ENCODE results near the gene CXXC5.

CXXC5 gene

DNA sequence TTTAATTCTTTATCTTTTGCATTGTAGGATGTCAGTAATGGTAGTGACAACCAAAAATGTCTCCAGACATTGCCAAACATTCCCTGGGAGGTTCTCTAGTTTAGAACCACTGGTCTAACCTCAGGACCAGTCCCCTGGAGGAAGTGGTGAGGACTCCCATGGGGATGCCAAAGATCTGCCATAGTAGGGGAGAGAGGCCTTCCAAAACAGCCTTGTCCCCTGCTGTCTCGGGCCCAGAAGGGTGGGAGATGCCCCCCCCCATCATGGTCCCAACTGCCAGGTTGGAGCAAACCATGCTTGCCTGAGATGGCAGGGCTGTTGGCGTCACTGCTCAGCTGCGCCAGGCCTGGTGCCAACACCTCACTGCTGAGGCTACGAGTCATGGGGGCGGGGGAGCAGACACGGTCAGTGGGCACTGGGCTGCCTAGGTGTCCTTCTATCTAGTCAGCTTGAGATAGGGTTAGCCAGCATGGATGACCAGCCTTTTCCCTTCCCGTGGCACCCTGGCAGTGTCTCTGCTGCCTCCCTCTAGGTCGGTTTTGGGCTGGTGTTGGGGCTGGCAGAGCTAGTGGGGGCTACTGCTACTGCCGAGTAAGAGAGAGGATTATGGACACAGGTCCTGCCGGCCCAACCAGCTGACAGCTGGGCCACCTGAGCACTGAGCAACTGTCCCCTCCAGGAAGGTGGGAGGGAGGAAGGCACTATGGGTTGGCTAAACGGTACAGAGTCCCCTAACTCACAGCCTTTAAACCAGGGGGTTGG lies 8.3 kb upstream of the CXXC5 start:
- Histone ChIP-seq H3K4me3 (ENCODE audit: low read depth, low read length) (no peak overlapping the region), H3K27me3 (ENCODE audit: control insufficient read depth, insufficient read depth, low read length) (peaks cover 12% of the 10 kb centered on the region), H3K9ac (ENCODE audit: low read depth, low read length) (no peak overlapping the region), H3K9me3 (ENCODE audit: control insufficient read depth, insufficient read depth, low read length) (no peaks in the 10 kb centered on the region), H3K36me3 (ENCODE audit: control insufficient read depth, insufficient read depth, low read length) (no peaks in the 10 kb centered on the region), H3K4me1 (ENCODE audit: control insufficient read depth, insufficient read depth, low read length) (peaks cover 50% of the 10 kb centered on the region)

DNA sequence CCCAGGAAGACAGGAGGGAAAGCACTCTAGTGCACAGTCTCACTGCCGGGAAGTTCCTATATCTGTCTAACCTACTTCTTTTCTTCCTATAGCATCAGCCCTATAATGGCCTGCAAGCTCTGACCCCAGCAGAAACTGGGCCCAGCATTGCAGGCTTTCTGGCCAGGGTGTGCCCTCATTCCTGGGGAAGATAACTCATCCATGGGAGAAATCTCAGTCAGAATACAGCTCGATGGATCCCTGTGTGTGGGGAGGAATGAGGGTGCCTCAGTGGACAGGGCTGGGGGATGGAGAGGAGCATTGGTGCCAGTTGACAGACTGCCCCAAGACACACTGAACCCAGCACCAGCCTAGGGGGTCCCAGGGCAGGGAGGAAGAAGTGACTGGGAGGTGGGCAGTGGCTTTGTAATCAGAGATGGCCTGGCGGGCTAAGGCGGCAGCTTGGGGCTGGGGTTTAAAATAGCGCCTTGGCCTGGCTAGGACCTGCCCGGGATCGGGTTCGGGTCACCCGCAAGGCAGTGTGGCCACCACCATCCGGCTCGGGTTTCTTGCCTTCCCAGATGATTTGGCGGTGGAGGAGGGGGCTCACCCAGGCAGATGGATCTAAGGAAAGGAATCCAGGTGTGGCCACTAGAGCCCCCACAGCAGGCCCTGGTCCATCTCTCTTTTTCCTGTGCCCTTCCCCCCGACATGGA lies 7.6 kb upstream of the CXXC5 start:
- peaks cover 50% of the 10 kb centered on the region for H3K4me1 ChIP-seq (ENCODE audit: control insufficient read depth, insufficient read depth, low read length)
- H3K9me3 ChIP-seq (ENCODE audit: control insufficient read depth, insufficient read depth, low read length) = no peaks in the 10 kb centered on the region
- no peaks in the 10 kb centered on the region for H3K36me3 ChIP-seq (ENCODE audit: control insufficient read depth, insufficient read depth, low read length)
- H3K27me3 ChIP-seq (ENCODE audit: control insufficient read depth, insufficient read depth, low read length) = peaks cover 19% of the 10 kb centered on the region
- no peak overlapping the region for H3K4me3 ChIP-seq (ENCODE audit: low read depth, low read length)
- H3K9ac ChIP-seq (ENCODE audit: low read depth, low read length) = no peak overlapping the region

DNA sequence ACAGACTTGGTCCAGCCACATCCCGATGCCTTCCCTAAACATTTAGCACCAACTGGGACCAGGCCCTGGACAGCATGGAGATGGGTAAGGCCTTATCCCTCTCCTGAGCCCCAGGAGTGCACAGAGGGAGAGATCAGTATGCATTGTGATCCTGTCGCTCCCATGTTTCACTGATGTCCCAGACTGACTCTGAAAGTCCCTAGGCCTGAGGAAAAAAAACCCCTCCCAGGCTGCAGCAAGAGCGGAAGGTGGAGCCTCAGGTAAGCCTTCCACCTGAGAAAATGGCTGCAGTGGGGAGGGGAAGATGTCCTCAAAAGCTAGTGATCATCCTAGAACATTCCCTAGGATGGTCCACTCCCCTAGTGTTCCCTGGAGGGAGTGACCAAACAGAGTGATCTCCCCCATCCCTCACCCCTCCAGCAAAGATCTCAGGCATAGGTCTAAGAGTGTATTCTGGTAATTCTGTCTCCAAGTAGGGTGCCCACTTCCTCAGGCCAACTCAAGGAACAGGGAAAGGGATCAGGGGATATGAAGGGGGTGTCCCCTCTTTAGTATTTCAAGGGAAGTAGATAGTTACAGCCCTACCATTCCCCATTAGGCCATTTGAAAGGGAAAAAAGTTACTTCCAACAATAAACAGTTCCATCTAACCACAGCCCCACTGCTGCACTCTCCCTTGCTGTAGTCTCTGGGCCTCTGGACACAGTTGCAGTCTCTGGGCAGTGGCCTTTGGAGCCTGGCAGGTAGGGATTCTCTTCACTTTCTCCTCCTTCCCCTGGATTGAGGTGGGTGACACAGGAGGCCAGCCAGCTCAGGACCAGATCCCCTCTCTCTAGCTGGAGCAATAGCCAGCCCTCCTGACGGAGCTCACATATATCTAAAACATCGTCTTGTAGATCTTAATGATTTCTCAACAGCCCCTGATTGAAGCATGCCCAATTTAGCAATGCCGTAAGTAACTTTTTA lies 6.8 kb upstream of the CXXC5 start:
- peaks cover 28% of the 10 kb centered on the region for H3K27me3 ChIP-seq (ENCODE audit: control insufficient read depth, insufficient read depth, low read length)
- peaks cover 46% of the 10 kb centered on the region for H3K4me1 ChIP-seq (ENCODE audit: control insufficient read depth, insufficient read depth, low read length)
- no peaks in the 10 kb centered on the region for H3K9me3 ChIP-seq (ENCODE audit: control insufficient read depth, insufficient read depth, low read length)
- no peak overlapping the region for H3K9ac ChIP-seq (ENCODE audit: low read depth, low read length)
- H3K4me3 ChIP-seq (ENCODE audit: low read depth, low read length) = no peak overlapping the region
- H3K36me3 ChIP-seq (ENCODE audit: control insufficient read depth, insufficient read depth, low read length) = no peaks in the 10 kb centered on the region

DNA sequence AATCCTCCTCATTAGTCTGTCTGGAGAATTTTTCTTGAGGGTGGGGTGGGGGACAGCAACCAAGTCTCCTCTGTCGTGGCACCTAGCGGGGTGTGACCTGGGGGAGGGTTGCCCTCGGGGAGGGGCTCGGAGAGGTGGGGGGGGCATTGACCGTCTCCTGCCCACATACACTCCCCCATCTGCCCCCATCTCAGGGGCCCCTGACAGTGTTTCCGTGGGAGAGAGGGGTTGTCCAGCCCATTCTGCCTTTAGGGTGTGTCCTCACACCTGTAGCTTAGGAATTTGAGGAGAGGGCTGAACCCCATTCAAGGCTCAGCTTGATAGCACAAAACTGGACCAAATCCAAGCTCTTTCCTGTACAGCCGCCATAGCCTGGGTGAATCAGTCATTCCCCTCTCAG lies 5.9 kb upstream of the CXXC5 start:
- Histone ChIP-seq H3K4me1 (ENCODE audit: control insufficient read depth, insufficient read depth, low read length) (peaks cover 39% of the 10 kb centered on the region), H3K27me3 (ENCODE audit: control insufficient read depth, insufficient read depth, low read length) (peaks cover 36% of the 10 kb centered on the region), H3K4me3 (ENCODE audit: low read depth, low read length) (no peak overlapping the region), H3K9ac (ENCODE audit: low read depth, low read length) (no peak overlapping the region), H3K9me3 (ENCODE audit: control insufficient read depth, insufficient read depth, low read length) (no peaks in the 10 kb centered on the region), H3K36me3 (ENCODE audit: control insufficient read depth, insufficient read depth, low read length) (no peaks in the 10 kb centered on the region)

DNA sequence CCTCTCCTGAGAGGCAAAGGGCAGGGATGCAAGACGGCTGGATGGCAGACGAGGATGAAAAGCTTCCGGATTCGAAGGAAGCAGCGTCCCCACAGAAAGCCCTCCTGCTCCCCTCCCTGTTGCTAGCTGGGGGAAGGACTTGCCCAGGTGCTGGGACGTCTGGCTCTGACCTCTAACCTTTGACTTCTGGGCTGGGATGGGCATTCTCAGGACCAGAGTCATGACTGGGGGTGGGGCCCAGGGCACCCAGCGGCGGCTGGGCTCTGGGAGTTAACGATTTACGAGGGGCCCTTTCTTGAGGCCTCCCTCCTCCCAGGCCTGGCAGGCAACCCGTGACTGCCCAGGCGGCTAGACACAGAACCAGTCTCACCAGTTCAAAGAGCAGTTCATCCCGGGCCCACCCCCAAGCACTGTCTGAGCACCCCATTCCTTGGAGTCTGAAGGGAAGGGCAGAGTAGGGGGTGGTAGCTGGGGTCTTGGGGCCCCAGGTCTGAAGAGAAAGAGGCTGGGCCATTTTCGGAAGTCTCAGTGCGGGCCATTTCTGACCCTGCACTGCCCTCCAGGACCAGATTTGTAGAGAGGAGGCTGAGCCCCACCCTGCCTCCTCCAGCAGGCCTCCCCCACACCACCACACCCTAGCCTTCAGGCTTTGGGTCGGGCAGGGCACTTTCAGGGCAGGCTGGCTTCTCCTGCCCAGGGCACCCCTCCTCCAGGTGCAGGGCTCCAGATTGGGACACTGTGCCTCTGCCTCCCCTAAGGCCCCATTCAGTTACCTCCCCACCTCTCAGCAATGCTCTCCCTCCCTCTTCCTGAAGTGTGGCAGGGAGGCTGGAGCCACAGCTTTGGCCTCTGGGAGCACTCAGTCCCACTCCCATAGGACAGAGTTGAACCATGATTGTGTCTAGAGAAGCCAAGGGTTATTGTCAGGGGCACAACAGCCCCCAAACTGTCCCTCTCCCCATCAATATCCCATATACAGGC lies 5.0 kb upstream of the CXXC5 start:
- Histone ChIP-seq H3K4me1 (ENCODE audit: control insufficient read depth, insufficient read depth, low read length) (peaks cover 42% of the 10 kb centered on the region), H3K36me3 (ENCODE audit: control insufficient read depth, insufficient read depth, low read length) (no peaks in the 10 kb centered on the region), H3K4me3 (ENCODE audit: low read depth, low read length) (no peak overlapping the region), H3K27me3 (ENCODE audit: control insufficient read depth, insufficient read depth, low read length) (peaks cover 39% of the 10 kb centered on the region), H3K9me3 (ENCODE audit: control insufficient read depth, insufficient read depth, low read length) (no peaks in the 10 kb centered on the region), H3K9ac (ENCODE audit: low read depth, low read length) (no peak overlapping the region)

DNA sequence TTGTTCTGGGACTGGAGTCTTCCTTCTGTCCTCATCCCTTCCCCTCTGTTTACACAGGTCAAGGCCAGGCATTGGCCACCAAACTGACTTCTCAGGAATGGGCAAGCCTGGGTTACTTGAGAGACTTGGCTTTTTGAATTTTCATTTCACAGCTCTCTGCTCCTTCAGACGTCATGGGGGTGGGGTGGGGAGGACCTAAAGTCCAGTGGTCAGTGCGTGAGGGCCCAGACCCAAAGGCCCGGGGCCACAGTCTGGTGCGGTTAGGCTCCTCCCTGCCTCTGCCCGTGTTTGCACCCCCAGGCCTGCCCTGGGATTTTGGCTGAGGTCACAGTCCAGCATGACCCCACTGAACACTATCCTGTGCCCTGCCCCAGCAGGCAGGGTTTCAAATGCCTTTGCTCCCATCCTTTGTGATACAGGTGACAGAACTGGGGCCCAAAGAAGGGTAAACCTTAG lies 4.1 kb upstream of the CXXC5 start:
- Histone ChIP-seq H3K9ac (ENCODE audit: low read depth, low read length) (no peak overlapping the region), H3K4me1 (ENCODE audit: control insufficient read depth, insufficient read depth, low read length) (peaks cover 33% of the 10 kb centered on the region)

DNA sequence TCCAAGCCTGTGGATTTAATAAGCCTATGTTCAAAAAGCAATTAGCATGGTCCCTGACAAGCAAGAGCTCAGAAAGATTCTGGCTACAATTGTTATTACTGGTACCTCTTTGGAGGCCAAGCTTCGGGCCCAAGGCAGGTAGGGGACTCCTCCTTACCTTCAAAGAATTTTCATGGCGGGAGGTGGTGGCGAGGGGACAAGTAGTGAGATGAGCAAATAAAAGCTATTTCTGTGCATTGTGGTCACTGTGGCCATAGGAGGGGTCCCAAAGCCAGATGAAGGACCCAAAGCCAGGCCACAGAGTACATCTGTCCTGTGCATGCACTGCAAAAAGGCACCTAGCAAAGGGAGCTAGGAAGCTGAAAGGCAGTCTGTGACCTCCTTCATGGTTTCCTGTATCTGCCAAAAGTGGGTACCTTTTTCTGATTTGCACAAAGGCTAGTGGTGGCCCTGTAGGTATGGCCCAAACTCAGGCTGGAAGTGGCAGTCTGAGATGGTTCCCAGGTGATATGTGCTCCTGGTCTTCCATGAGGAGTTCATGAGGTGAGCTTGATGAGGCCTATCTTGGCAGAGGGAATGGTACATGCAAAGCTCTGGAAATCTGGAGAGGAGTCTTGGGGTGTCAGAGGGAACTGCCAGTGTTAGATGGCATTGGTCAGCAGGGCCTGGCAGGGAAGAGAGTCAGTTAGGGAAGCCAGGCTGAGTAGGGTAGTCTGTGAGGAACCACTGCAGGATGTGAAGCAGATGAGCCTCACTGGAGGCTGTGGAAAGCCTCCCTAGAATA lies 3.3 kb upstream of the CXXC5 start:
- peaks cover 39% of the 10 kb centered on the region for H3K27me3 ChIP-seq (ENCODE audit: control insufficient read depth, insufficient read depth, low read length)
- H3K4me1 ChIP-seq (ENCODE audit: control insufficient read depth, insufficient read depth, low read length) = peaks cover 29% of the 10 kb centered on the region
- no peaks in the 10 kb centered on the region for H3K36me3 ChIP-seq (ENCODE audit: control insufficient read depth, insufficient read depth, low read length)
- no peak overlapping the region for H3K9ac ChIP-seq (ENCODE audit: low read depth, low read length)
- no peak overlapping the region for H3K4me3 ChIP-seq (ENCODE audit: low read depth, low read length)
- H3K9me3 ChIP-seq (ENCODE audit: control insufficient read depth, insufficient read depth, low read length) = no peaks in the 10 kb centered on the region

More for the DNA sequence above, 4.1 kb upstream of the CXXC5 start:
- Histone ChIP-seq H3K9me3 (ENCODE audit: control insufficient read depth, insufficient read depth, low read length) (no peaks in the 10 kb centered on the region), H3K4me3 (ENCODE audit: low read depth, low read length) (no peak overlapping the region), H3K36me3 (ENCODE audit: control insufficient read depth, insufficient read depth, low read length) (no peaks in the 10 kb centered on the region), H3K27me3 (ENCODE audit: control insufficient read depth, insufficient read depth, low read length) (peaks cover 39% of the 10 kb centered on the region)

DNA sequence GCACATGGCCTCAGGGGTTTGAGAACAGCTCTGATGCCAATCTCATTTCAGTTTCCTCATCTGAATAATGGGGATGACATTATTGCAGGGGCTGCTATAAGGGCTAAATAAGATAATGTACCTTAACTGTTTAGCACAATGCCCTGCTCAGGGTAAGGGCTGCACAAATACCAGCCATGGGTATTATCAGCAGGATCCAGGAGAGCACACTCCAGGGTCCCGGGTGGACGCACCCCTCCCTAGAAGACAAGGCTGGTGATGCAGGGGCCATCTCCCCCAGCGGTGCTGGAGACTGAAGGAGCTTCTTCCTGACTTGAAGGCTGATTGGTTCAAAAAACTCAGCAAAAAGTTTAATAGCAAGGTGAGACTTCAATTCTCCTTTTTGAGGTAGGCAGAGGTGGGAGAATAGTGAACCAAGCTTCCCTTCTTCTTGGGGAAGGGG lies 2.7 kb upstream of the CXXC5 start:
- Histone ChIP-seq H3K4me1 (ENCODE audit: control insufficient read depth, insufficient read depth, low read length) (peaks cover 28% of the 10 kb centered on the region), H3K36me3 (ENCODE audit: control insufficient read depth, insufficient read depth, low read length) (no peaks in the 10 kb centered on the region), H3K4me3 (ENCODE audit: low read depth, low read length) (no peak overlapping the region), H3K9ac (ENCODE audit: low read depth, low read length) (no peak overlapping the region), H3K27me3 (ENCODE audit: control insufficient read depth, insufficient read depth, low read length) (peaks cover 39% of the 10 kb centered on the region), H3K9me3 (ENCODE audit: control insufficient read depth, insufficient read depth, low read length) (no peaks in the 10 kb centered on the region)

DNA sequence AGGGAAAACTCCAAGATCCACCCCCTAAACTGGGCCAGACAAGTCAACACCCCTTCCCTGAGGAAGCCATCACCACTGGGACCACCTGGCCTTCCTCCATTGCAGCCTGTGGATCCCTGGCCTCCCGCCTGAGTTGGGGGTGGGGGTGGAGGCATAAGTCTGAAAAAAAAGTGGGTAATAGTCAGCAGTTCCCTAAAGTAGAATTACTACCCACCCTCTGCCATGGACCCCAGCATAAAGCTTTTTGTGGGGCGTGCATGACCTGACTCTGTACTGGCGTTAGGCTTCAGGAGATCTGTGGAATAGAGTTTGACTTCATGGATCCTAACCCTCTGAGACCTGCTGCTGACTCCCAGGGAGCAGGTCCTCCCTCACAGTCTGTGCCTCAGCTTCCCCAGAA lies 2.0 kb upstream of the CXXC5 start:
- peaks cover 39% of the 10 kb centered on the region for H3K27me3 ChIP-seq (ENCODE audit: control insufficient read depth, insufficient read depth, low read length)
- H3K9ac ChIP-seq (ENCODE audit: low read depth, low read length) = no peak overlapping the region
- H3K36me3 ChIP-seq (ENCODE audit: control insufficient read depth, insufficient read depth, low read length) = no peaks in the 10 kb centered on the region
- H3K4me3 ChIP-seq (ENCODE audit: low read depth, low read length) = no peak overlapping the region
- H3K4me1 ChIP-seq (ENCODE audit: control insufficient read depth, insufficient read depth, low read length) = peaks cover 23% of the 10 kb centered on the region
- H3K9me3 ChIP-seq (ENCODE audit: control insufficient read depth, insufficient read depth, low read length) = no peaks in the 10 kb centered on the region

DNA sequence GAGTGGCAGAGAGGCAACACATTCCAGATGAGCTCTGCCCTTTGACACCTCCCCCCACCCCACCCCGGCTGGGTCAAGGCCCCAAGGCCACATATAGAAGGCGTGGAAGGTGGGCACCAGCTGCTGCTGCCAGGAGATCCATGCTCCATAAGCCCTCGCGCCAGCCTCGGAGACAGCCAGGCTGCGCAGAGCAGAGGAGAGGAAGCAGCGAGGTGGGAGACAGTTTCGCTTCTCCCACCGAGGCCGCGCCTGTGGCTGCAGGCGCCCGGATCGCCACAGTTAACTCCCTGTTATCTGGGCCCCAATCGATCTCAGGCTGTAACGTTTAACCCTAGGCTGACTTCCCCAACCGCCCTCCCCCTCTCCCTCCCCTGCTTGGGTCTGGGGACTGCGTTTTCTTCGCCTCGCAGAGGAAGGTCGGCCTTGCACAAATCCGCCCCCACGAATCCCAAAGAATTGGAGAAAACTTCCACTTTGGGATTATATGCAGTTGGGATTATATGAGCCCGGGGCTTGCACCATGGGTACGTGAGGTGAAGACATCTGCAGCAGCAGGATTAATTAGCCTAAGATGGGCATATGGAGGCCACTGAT lies 1.1 kb upstream of the CXXC5 start:
- Histone ChIP-seq H3K9ac (ENCODE audit: low read depth, low read length) (no peak overlapping the region), H3K9me3 (ENCODE audit: control insufficient read depth, insufficient read depth, low read length) (no peaks in the 10 kb centered on the region), H3K4me3 (ENCODE audit: low read depth, low read length) (peak overlapping the region; percentile 70), H3K36me3 (ENCODE audit: control insufficient read depth, insufficient read depth, low read length) (no peaks in the 10 kb centered on the region), H3K27me3 (ENCODE audit: control insufficient read depth, insufficient read depth, low read length) (peaks cover 35% of the 10 kb centered on the region), H3K4me1 (ENCODE audit: control insufficient read depth, insufficient read depth, low read length) (peaks cover 21% of the 10 kb centered on the region)
